Amniotic stem cell (primary cell): ENCODE measurements around the gene ZKSCAN1.

Source experiments
- DNase-seq: peaks from one replicate; lab custom pipeline; 2025; lab: John Stamatoyannopoulos, UW

Gene ZKSCAN1

DNA sequence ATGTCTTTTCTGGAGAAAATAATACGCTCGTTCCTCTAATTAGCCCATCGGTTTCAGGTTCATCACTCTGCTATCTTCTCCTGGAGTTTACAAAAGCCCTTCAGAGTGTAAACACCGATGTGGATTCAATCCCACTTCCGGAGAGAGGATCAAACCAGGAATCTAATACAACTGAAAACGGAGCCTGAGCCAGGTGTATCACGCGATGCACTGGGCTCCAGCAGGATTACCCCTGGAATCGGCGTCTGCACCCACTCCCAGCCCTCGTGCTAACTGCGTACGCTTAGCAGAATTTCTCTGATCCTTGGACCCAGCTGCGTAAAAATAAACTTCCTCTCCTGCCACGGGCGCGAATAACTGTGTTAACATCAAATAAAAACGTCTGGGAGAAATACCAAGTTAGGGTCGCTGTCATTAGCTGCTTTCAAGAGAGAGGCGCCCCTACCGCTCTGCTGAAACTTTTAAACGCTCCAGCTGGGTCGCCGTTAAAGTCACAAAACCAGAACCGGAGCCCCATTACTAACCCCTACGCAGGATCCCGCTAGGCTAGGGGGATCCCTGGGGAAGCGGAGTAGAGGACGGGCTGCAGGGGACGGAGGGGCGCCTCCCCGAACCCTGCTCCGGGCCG is 65.6 kb downstream of the ZKSCAN1 start:
- DNase-seq: no peak

DNA sequence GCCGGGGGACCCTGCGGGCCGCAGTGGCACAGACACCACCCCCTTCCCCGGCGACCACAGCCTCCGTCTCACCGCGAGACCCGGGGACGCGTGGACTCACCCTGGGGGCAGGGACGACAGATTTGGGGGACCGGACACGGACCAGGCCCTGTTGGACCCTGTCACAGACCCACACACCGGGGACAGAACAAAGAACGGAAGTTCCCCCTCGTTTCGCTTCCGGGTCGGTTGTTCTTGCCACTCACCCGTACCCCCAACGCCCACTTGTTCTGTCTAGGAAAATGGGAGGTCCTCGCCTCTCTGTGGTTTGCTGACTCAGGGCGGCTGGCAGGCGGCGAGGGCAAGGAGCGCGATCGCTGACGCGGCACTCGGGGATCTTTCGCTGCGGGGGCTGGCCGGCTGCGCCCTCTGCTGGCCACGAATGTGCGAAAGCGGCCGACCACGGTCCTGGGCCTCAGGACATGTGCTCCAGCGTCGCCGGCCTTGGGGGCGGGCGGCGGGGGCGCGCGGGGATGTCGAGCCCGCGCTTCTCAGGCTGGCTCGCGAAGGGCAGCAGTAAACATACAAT is 66.2 kb downstream of the ZKSCAN1 start, which contains the start of gene ZNF3:
Gene ZNF3 (minus strand): TSS at position 189 of the 568 bp plus-strand sequence. CDS start 4,366 bp downstream, outside the sequence.
- DNase-seq: peak; percentile 98

GRCh38 chr7:100082978-100083377 is 67.6 kb downstream of the ZKSCAN1 start:
- no peak for DNase-seq

DNA sequence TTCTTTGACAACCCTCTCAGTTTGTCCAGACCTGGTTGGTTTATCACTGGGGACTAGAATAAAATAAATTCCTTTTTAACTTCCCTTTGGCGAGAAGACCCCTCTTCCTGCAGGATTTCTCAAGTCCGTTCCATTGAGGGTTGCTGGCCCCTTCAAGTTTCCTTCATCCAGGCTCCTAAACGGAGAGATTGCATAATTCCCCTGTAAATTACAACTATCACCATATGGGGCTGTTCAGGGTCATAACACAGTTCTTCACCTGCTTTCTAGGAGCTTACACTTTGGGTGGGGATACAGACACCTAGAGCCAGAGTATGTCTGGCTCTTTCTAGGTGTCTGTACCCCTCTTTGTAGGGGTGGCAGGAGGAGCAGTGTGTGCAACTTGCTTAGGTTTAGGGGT is 70.1 kb downstream of the ZKSCAN1 start:
- DNase-seq: no peak

DNA sequence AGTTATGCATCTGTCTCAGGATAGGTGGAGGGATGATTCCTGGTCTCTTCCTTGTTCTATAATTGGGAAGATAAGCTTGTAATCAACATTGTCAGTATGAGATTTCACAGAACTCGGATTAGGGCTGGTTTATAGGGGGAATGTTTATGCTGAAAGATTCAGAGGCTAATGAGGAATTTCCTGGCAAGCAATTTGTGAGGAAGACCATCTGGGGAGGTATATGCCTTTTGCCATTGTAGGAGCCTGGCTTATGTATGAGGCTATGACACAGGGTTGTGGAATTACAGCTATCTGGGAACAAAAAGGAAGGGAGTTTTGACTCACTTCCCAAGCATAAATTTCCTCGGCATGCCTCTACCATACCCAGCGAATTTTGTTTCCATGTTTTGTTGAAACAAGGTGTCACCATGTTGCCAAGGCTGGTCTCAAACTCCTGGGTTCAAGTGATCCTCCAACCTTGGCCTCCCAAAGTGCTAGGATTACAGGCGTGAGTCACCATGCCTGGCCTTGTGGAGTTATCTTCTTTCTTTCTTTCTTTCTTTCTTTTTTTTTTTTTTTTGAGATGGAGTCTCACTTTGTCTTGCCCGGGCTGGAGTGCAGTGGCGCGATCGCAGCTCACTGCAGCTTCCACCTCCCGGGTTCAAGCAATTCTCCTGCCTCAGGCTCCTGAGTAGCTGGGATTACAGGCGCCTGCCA is 71.8 kb downstream of the ZKSCAN1 start:
- peak; percentile 80 for DNase-seq

DNA sequence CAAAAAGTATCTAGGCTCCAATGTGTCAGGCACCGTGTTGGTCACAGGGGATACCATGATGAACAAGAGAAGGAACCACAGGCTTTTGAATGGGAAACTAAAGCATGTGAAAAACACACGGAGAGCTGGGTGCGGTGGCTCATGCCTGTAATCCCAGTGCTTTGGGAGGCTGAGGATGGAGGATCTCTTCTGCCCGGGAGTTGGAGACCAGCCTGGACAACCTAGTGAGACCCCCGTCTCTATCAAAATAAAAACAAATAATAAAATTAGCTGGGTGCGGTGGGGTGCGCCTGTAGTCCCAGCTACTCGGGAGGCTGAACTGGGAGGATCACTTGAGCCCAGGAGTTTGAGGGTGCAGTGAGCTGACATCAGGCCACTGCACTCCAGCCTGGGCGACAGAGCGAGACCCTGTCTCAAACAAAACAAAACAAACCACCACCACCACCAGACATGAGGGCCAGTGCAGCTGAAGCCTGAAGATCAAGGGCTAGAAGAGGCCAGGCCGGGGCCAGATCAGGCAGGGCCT is 72.8 kb downstream of the ZKSCAN1 start:
- DNase-seq: no peak

DNA sequence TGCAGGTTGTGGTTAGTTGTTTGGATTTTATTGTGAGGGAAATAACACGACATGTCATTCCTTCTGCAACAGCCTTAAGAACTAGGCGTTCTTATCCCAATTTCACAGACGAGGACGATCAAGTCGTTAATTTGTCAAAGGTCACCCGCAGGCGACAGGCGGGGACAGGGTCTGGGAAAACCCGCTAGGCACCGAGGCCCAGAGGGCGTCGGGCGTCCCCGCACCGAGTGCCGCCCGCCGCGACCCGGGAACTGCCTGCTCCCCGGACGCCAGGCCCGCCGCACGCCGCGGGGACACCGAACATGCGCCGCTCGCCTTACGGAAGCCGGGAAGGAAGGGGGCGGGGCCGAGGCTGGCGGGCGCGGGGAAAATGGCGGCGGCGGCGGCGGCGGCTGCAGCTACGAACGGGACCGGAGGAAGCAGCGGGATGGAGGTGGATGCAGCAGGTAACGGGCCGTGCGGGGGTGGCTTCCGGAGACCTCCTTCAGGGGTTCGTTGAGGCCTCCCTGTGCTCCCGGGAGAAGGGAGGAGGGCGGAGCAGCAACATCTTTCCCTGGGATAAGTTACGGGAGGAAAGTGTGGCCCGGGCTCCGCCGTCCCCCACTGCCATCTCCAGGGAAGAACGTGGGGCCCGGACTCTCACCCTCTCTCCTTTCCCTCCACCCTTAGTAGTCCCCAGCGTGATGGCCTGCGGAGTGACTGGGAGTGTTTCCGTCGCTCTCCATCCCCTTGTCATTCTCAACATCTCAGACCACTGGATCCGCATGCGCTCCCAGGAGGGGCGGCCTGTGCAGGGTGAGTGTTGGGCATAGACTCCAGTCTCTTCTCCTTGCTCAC is 73.4 kb downstream of the ZKSCAN1 start, which contains the start of gene COPS6:
Gene COPS6 (plus strand): TSS at position 349 of the 837 bp plus-strand sequence. CDS start 22 bp downstream, at position 371.
- DNase-seq: no peak

DNA sequence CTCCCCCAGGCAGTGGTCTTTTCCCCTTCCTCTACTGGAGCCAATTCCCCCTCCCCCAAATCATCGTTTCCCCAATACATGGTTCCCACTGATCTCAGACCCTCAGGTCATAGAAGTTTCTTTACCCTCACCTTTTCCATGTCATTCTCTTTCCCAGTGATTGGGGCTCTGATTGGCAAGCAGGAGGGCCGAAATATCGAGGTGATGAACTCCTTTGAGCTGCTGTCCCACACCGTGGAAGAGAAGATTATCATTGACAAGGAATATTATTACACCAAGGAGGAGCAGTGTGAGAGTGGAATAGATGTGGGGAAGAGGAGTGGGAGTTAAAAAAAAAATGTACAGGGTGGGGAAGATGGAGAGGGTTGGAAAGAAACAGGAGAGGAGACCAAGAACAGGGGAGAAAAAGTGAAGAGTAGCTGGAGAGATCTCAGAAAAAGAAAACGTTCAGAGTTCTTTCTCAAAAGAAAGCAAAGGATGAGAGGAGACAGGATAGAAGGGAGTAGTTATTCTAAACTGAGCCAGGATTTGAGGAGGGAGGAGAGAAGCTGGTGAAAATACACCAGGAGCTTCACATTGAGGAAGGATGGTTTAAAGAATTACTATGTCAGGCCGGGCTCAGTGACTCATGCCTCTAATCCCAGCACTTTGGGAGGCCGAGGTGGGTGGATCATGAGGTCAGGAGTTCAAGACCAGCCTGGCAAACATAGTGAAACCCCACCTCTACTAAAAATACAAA is 74.2 kb downstream of the ZKSCAN1 start:
- DNase-seq: no peak

DNA sequence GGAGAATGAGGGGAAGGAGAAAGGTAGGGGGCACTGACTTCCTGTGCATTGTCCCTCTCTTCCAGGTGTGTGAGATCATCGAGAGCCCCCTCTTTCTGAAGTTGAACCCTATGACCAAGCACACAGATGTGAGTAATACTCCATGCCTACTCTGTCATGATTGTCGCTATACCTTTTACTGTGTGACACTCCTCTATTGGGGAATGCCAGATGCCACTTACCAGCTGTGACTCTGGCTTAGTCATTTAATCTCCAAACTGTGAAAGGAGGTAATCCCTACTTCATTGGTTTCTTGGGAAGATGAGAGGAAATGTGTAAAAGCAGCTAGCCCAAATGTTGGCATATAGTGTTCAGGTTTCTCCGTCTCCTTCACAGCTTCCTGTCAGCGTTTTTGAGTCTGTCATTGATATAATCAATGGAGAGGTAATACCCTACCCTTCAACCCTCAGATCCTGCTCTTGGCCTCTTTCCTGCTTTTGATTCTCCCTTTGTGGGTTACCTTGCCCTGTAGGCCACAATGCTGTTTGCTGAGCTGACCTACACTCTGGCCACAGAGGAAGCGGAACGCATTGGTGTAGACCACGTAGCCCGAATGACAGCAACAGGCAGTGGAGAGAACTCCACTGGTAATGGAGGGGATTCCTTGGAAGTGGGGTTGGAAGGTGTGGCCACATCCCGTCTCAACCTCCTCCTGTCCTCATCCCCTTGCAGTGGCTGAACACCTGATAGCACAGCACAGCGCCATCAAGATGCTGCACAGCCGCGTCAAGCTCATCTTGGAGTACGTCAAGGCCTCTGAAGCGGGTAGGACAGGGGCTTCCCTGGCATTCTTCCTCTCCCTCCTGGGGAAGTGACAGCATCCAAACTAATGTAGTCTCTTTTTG is 75.4 kb downstream of the ZKSCAN1 start:
- no peak for DNase-seq
